H1 (cell line): ENCODE data around the gene DPYSL4. TPM values are rescaled to one million over a fixed set of nuclear protein-coding genes. Genes with fewer than 3 reads are reported as not detected.

Source experiments
- CTCF ChIA-PET: fragments of 300-600 bp; sonication (Branson Sonifier 250); formaldehyde crosslinking; loops from one replicate; lab custom pipeline; 2021; ENCODE audit not compliant: partially characterized antibody; lab: Charles Lee
- POLR2A ChIA-PET: fragments of 300-600 bp; sonication (Branson Sonifier 250); formaldehyde crosslinking; loops from one replicate; lab custom pipeline; 2021; ENCODE audit warnings: inconsistent platforms; ENCODE audit not compliant: partially characterized antibody; lab: Charles Lee
- DNase-seq, 2 experiments: peaks; one replicate each; pipeline versions ENCODE4 v3.0.0 to v3.0.0-alpha.2; 2010 to 2022; ENCODE audit warnings: low spot score in 2 of 2, low read depth in 1 of 2, mixed read lengths in 1 of 2
- FAIRE-seq: peaks from 2 replicates; lab custom pipeline; 2011; peaks lifted over from hg19 to GRCh38; lab: Jason Lieb, UNC
- H2AFZ ChIP-seq: 2 replicates; pipeline ENCODE4 v1.8.1; 2012; ENCODE audit warnings: low read length, inconsistent platforms
- H2AK5ac ChIP-seq: 2 replicates; pipeline ENCODE4 v1.6.1; 2013; ENCODE audit warnings: low read depth, low read length
- H2BK120ac ChIP-seq: replicated peaks from 2 replicates; pipeline ENCODE3; 2013; ENCODE audit warnings: low read depth, low read length, inconsistent platforms
- H2BK12ac ChIP-seq: 2 replicates; pipeline ENCODE4 v1.6.1; 2013; ENCODE audit warnings: low read depth, low read length
- H2BK15ac ChIP-seq: 2 replicates; pipeline ENCODE4 v1.6.1; 2013; ENCODE audit warnings: low read length
- H2BK20ac ChIP-seq: 2 replicates; pipeline ENCODE4 v1.6.1; 2013; ENCODE audit warnings: low read length
- H2BK5ac ChIP-seq: 2 replicates; pipeline ENCODE4 v1.6.1; 2013; ENCODE audit warnings: low read depth, low read length
- H3K14ac ChIP-seq: 2 replicates; pipeline ENCODE4 v1.6.1; 2013; ENCODE audit warnings: inconsistent platforms; ENCODE audit not compliant: insufficient read length
- H3K18ac ChIP-seq: 2 replicates; pipeline ENCODE4 v1.6.1; 2013; ENCODE audit warnings: low read length; ENCODE audit errors: extremely low read depth
- H3K23ac ChIP-seq: 2 replicates; pipeline ENCODE4 v1.6.1; 2013; ENCODE audit warnings: inconsistent platforms; ENCODE audit not compliant: insufficient read length
- H3K23me2 ChIP-seq: 2 replicates; pipeline ENCODE4 v1.6.1; 2013; ENCODE audit warnings: low read depth, low read length
- H3K27ac ChIP-seq: 2 replicates; pipeline ENCODE4 v1.6.1; 2011; ENCODE audit warnings: low read depth, low read length, inconsistent platforms
- H3K27me3 ChIP-seq, 4 experiments: replicated peaks in 1 of 4; 1 replicate in 1 of 4; 2 replicates in 3 of 4; pipeline versions ENCODE4 v1.6.1 to v1.8.1; 2011 to 2013; ENCODE audit warnings: low read length in 3 of 4, mild to moderate bottlenecking in 3 of 4, inconsistent platforms in 2 of 4, mixed read lengths in 2 of 4, moderate library complexity in 1 of 4; ENCODE audit not compliant: control insufficient read depth in 3 of 4, insufficient read depth in 3 of 4; ENCODE audit errors: extremely low read depth in 1 of 4
- H3K36me3 ChIP-seq, 4 experiments: 2 replicates each; pipeline versions ENCODE4 v1.6.1 to v1.8.1; 2011 to 2013; ENCODE audit warnings: mild to moderate bottlenecking in 4 of 4, low read length in 3 of 4, moderate library complexity in 2 of 4, control low read depth in 1 of 4, inconsistent platforms in 1 of 4; ENCODE audit not compliant: insufficient read depth in 4 of 4, control insufficient read depth in 2 of 4
- H3K4ac ChIP-seq: replicated peaks from 2 replicates; pipeline ENCODE3; 2013; ENCODE audit warnings: low read length, low read depth, mixed read lengths, inconsistent platforms; ENCODE audit not compliant: insufficient read length
- H3K4me1 ChIP-seq, 4 experiments: replicated peaks in 1 of 4; 1 replicate in 1 of 4; 2 replicates in 3 of 4; pipeline versions ENCODE4 v1.6.1 to v1.8.1; 2011 to 2013; ENCODE audit warnings: low read length in 3 of 4, inconsistent platforms in 2 of 4, mixed read lengths in 1 of 4; ENCODE audit not compliant: insufficient read depth in 4 of 4, control insufficient read depth in 3 of 4
- H3K4me2 ChIP-seq, 2 experiments: 2 replicates each; pipeline versions ENCODE4 v1.6.1 to v1.8.1; 2011 to 2013; ENCODE audit warnings: low read depth in 2 of 2, low read length in 2 of 2, control low read depth in 1 of 2, inconsistent platforms in 1 of 2, mild to moderate bottlenecking in 1 of 2; ENCODE audit not compliant: insufficient read depth in 1 of 2
- H3K4me3 ChIP-seq, 4 experiments: fragments of 200-600, 300-600 bp in 1 of 4; sonication (generic), shearing (Covaris generic), sonication (Bioruptor Twin) in 1 of 4; 2 replicates each; pipeline versions ENCODE4 v1.5.1 to v1.8.1; 2011 to 2016; ENCODE audit warnings: low read length in 4 of 4, low read depth in 3 of 4, control low read depth in 2 of 4, inconsistent platforms in 2 of 4, mild to moderate bottlenecking in 2 of 4, mixed read lengths in 1 of 4, moderate library complexity in 1 of 4; ENCODE audit not compliant: insufficient read depth in 2 of 4; ENCODE audit errors: extremely low read depth in 1 of 4
- H3K56ac ChIP-seq: replicated peaks from 2 replicates; pipeline ENCODE3; 2013; ENCODE audit warnings: low read depth, mild to moderate bottlenecking, mixed read lengths, low read length, inconsistent platforms; ENCODE audit not compliant: insufficient read length
- H3K79me1 ChIP-seq: 2 replicates; pipeline ENCODE4 v1.6.1; 2013; ENCODE audit warnings: low read depth, low read length, control low read depth
- H3K79me2 ChIP-seq, 2 experiments: 2 replicates each; pipeline versions ENCODE4 v1.6.1 to v1.8.1; 2012 to 2013; ENCODE audit warnings: low read length in 2 of 2, mild to moderate bottlenecking in 2 of 2, inconsistent platforms in 1 of 2; ENCODE audit not compliant: insufficient read depth in 2 of 2, control insufficient read depth in 1 of 2
- H3K9ac ChIP-seq, 4 experiments: replicated peaks in 1 of 4; 1 replicate in 1 of 4; 2 replicates in 3 of 4; pipeline versions ENCODE4 v1.6.1 to v1.8.1; 2011 to 2013; ENCODE audit warnings: low read depth in 3 of 4, low read length in 3 of 4, control low read depth in 2 of 4, mild to moderate bottlenecking in 2 of 4, moderate library complexity in 2 of 4, inconsistent platforms in 1 of 4; ENCODE audit errors: extremely low read depth in 1 of 4
- H3K9me3 ChIP-seq, 2 experiments: 2 replicates each; pipeline versions ENCODE4 v1.6.1 to v1.8.1; 2012 to 2013; ENCODE audit warnings: mild to moderate bottlenecking in 2 of 2, moderate library complexity in 2 of 2, control low read depth in 1 of 2, inconsistent platforms in 1 of 2, low read depth in 1 of 2, low read length in 1 of 2, mixed read lengths in 1 of 2; ENCODE audit not compliant: insufficient read depth in 2 of 2
- H4K20me1 ChIP-seq, 2 experiments: replicated peaks in 1 of 2; 2 replicates each; pipeline versions ENCODE3 to v1.8.1; 2011 to 2013; ENCODE audit warnings: inconsistent platforms in 2 of 2, low read length in 2 of 2, mild to moderate bottlenecking in 1 of 2; ENCODE audit not compliant: insufficient read depth in 2 of 2, control insufficient read depth in 1 of 2
- H4K5ac ChIP-seq: 2 replicates; pipeline ENCODE4 v1.6.1; 2013; ENCODE audit warnings: low read length, low read depth, mixed read lengths, inconsistent platforms; ENCODE audit not compliant: insufficient read length
- H4K8ac ChIP-seq: 2 replicates; pipeline ENCODE4 v1.8.0; 2013; ENCODE audit warnings: mild to moderate bottlenecking, moderate library complexity, low read length, inconsistent platforms; ENCODE audit not compliant: insufficient read depth; ENCODE audit errors: extremely low read depth
- H4K91ac ChIP-seq: replicated peaks from 2 replicates; pipeline ENCODE3; 2013; ENCODE audit warnings: low read length, mixed read lengths, inconsistent platforms; ENCODE audit not compliant: insufficient read length
- CEBPB ChIP-seq: IDR thresholded peaks from 2 replicates; pipeline ENCODE4 v1.6.1; 2012; ENCODE audit warnings: low read depth, low read length
- CHD2 ChIP-seq: IDR thresholded peaks from 2 replicates; pipeline ENCODE4 v1.6.1; 2012; ENCODE audit warnings: low read length, improper control_type of control experiment
- KDM4A ChIP-seq: IDR thresholded peaks from one replicate; pipeline ENCODE4 v1.7.1; 2012; ENCODE audit warnings: low read depth, mild to moderate bottlenecking, moderate library complexity, low read length, inconsistent platforms; ENCODE audit not compliant: severe bottlenecking
- RFX5 ChIP-seq: IDR thresholded peaks from 2 replicates; pipeline ENCODE4 v1.6.1; 2011; ENCODE audit warnings: low read depth, low read length, improper control_type of control experiment, borderline replicate concordance
- SAP30 ChIP-seq: fragments of 300-600 bp; sonication (generic); IDR thresholded peaks from 2 replicates; pipeline ENCODE4 v1.7.1; 2012; ENCODE audit warnings: low read length, moderate library complexity, mild to moderate bottlenecking, inconsistent platforms; ENCODE audit not compliant: insufficient read depth, insufficient replicate concordance
- WGBS, 2 experiments: shearing (Covaris generic) in 1 of 2; methylation state at CpG; one replicate each; pipeline versions ENCODE4 v1.1.6 to v1.1.7; 2013 to 2015; ENCODE audit warnings: low lambda C conversion rate in 2 of 2, mixed read lengths in 2 of 2, inconsistent platforms in 1 of 2, low coverage in 1 of 2, missing lambda C conversion rate in 1 of 2; ENCODE audit not compliant: insufficient replicate concordance in 2 of 2, insufficient coverage in 1 of 2, insufficient read length in 1 of 2; ENCODE audit errors: extremely low coverage in 1 of 2, missing lambda C conversion rate in 1 of 2; 5-methylcytosine and 5-hydroxymethylcytosine counted together
- polyA plus RNA-seq, 7 experiments: library from polyadenylated mRNA; depleted of rRNA in 3 of 7; stranded (reverse) in 5 of 7; unstranded in 2 of 7; fragments of >200 nt in 5 of 7; fragments of 200-250 nt in 2 of 7; gene quantifications; 1 replicate in 5 of 7; 2 replicates in 1 of 7; 4 replicates in 1 of 7; pipeline versions ENCODE4 v1.2.1 to v1.2.3, GENCODE V29; 2011 to 2013; ENCODE audit warnings: missing spikeins in 2 of 7, mixed read lengths in 2 of 7
- total RNA-seq: library from RNA; stranded (reverse); fragmentation: NEBNext Ultra II Directional; extraction: Animal tissue kit (Norgen Biotek cat#: 25700); gene quantifications from 2 replicates; pipeline ENCODE4 v1.2.1, GENCODE V29; 2021
- TF ChIP-seq, protein P1 (sequence below): IDR thresholded peaks from 2 replicates; pipeline ENCODE4 v1.6.1; 2012; ENCODE audit warnings: inconsistent platforms

The DPYSL4 gene
- total and polyA plus RNA-seq, 2 of the 8 experiments (the other 6 are each of a cell fraction or from before 2014, with no cell fraction given) = 12.9 to 15.2 TPM

DNA sequence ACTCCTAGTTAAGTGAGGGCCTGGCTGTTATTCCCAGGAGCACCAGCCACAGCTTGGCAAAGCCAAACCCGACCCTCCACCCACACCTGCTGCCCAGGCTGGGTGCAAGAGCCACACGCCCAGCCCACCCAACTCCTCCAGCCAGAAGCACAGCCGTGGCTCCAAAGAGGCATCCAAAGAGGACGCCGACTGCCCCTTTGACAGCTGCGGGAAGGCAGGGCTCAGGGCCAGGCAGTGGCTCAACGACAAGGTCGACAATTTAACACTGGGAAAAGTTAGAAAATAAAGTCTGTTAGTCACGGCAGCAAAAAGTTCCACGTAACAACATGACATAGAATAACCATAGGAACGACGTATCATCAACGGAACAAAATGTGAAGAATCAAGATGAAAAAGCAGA is 54.3 kb downstream of the DPYSL4 start:
- no peaks in the 10 kb centered on the region for H3K36me3 ChIP-seq
- no peak overlapping the region for H2BK5ac ChIP-seq
- no peak overlapping the region for H3K56ac ChIP-seq
- H2BK20ac ChIP-seq = no peak overlapping the region
- no peaks in the 10 kb centered on the region for H3K79me1 ChIP-seq
- no peaks in the 10 kb centered on the region for H3K9me3 ChIP-seq
- no peaks in the 10 kb centered on the region; a peak in 1 of 7 replicates for H3K4me1 ChIP-seq
- DNase-seq (no peak), FAIRE-seq (no peak)
- no peak overlapping the region for H4K91ac ChIP-seq
- H3K27me3 ChIP-seq = no peaks in the 10 kb centered on the region
- WGBS, 2 experiments = 89% methylated on average over 13 of the region's 13 CpGs; no CpG with 5 or more reads in 1 of the 2 experiments
- no peak overlapping the region for H3K4ac ChIP-seq
- no peak overlapping the region for H3K4me2 ChIP-seq
- CTCF ChIA-PET = interaction anchor here (0.9 to 2.3 kb wide), 3 partner anchors 12 to 120 kb away, joined by 3 to 9 read pairs (median 3); no protein-coding TSS in a partner anchor
- H4K8ac ChIP-seq = no peak overlapping the region
- peaks cover 0 to 4% of the 10 kb centered on the region in 2 experiments for H4K20me1 ChIP-seq
- no peak overlapping the region for H3K18ac ChIP-seq
- H3K79me2 ChIP-seq = no peaks in the 10 kb centered on the region
- no peak overlapping the region for H3K14ac ChIP-seq
- no peak overlapping the region for H2BK12ac ChIP-seq
- H3K23me2 ChIP-seq = no peaks in the 10 kb centered on the region
- H3K9ac ChIP-seq = no peak overlapping the region
- POLR2A ChIA-PET = no interaction called here
- H4K5ac ChIP-seq = no peak overlapping the region
- H3K23ac ChIP-seq = no peak overlapping the region
- TF ChIP-seq, protein P1, sequence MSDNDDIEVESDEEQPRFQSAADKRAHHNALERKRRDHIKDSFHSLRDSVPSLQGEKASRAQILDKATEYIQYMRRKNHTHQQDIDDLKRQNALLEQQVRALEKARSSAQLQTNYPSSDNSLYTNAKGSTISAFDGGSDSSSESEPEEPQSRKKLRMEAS = no peak
- TF ChIP-seq KDM4A (no peak), SAP30 (no peak), RFX5 (no peak), CEBPB (no peak), CHD2 (no peak)
- H3K27ac ChIP-seq = no peak overlapping the region
- H2BK120ac ChIP-seq = no peak overlapping the region
- H2BK15ac ChIP-seq = no peak overlapping the region
- no peak overlapping the region for H3K4me3 ChIP-seq
- no peak overlapping the region for H2AFZ ChIP-seq
- H2AK5ac ChIP-seq = no peak overlapping the region
